DLD1 (cell line): Measurements from ENCODE around the gene PODXL.
"Not testable (repeated sequence)": the region's sequence is repeated elsewhere in the genome, so short reads cannot be mapped to it uniquely, and the experiment has no call there.

ENCODE experiments used
- in situ Hi-C: cut with HindIII; loops from 2 replicates; pipeline ENCODE4 v1.10.0; 2017; ENCODE audit warnings: low sequenced_read_pairs

The PODXL gene

DNA sequence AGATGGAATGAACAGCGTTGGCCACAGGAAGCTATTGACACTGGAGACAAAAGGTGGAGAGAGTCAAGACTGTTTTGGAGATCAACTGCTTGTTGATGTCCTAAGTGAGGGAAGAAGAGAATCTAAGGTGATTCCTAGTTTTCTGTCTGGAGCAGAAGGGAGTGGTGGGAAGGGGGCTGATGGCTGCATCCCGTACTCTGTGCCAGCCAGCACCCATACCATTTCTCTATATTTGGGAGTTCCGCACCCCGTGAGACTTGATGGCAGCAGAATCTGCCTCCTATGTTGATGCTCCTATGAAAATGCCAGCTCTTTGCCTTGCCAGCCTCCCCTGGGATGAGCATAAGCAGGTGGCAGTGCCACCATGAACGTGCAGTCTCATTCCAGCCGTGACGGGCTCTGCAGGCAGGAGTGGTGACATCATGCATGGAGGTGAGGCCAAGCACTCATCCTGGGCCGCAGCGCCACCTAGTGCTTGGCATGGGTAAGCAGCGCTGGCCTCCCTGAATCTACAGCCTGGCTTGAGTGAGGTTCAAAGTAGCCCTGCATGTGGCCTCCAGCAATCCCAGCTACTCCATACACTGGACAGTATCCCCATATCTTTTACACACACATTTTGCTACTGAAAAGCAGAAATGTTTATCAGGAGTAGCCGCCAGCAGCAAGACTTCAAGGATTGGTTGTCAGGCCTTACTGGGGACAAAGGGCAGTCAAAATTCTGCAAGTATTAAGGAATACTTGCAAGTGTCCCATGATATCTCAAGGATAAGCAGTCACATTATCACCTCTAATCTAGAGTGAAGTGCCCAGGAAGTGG, 43.0 kb downstream of the PODXL start:
- in situ Hi-C loops, result no loop called here

DNA sequence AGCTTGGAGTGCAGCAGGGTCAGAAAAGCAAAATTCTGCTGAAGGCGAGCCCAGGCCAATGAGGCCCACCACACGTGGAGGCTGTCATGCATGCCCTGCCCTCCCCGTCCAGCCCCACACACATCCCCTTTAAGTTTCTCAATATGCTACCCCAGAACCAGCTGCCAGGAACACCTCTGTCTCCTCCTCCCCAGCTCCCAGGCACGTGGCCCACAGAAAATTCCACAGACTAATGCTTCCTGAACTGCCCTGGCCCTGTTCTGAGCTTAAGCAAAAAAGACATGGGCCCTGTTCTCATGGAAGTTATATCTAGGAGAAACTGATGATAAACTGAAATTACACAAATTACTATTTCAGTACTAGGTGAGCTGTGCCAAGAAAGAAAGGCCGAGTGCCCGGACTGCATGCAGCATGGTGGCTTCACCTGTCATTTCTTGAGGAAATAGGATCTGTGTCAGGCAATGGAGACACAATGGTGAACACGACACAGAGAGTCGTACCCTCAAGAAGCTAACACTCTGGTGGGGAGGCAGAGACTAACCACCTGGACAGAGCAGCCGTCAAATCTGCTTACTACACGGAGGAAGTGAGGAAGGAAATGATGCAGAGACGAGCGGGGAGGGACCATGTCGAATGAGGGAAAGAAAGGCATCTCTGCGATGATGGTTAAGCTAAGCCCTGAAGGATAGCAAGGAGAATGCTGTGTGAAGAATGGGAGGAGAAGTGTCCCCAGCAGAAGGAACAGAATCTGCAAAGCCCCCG, 44.5 kb downstream of the PODXL start:
- in situ Hi-C loops, result no loop called here

DNA sequence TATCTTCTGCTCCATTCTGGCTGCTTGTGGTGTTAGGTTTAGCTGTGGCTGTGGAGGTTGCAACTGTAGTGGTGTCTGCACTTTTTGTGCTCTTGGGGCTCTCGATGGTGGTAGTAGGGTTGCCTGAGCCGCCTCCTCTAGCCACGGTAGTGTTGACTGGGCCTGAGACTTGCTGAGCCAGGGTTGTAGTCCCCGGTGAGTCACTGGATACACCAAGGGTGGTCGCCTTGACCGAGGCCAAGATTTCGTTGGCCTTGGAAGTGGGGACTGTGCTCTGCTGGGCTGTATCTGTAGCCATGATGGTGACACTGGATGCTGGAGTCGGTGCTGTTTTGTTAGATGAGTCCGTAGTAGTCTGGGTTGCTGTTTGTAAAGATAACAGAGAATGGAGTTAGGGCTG, 45.4 kb downstream of the PODXL start:
- in situ Hi-C loops, result no loop called here

DNA sequence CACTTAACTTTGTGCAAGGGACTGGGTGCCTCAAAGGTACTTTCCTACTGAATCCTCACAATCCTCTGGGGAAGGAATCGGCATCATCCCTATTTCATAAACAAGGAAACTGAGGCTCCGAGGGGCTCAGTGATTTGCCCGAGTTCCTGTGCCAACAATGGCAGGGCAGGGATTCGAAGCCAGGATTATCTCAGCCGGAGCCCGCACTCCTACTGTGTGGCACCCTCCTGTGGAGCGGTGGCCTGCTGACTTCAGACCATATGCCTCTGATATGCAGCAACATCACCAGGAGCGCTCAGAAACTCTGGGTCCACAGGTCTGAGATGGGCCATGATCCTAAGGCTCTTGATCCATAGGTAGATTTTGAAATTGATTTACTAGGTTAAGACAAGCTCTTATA, 46.6 kb downstream of the PODXL start:
- in situ Hi-C loops, result no loop called here

DNA sequence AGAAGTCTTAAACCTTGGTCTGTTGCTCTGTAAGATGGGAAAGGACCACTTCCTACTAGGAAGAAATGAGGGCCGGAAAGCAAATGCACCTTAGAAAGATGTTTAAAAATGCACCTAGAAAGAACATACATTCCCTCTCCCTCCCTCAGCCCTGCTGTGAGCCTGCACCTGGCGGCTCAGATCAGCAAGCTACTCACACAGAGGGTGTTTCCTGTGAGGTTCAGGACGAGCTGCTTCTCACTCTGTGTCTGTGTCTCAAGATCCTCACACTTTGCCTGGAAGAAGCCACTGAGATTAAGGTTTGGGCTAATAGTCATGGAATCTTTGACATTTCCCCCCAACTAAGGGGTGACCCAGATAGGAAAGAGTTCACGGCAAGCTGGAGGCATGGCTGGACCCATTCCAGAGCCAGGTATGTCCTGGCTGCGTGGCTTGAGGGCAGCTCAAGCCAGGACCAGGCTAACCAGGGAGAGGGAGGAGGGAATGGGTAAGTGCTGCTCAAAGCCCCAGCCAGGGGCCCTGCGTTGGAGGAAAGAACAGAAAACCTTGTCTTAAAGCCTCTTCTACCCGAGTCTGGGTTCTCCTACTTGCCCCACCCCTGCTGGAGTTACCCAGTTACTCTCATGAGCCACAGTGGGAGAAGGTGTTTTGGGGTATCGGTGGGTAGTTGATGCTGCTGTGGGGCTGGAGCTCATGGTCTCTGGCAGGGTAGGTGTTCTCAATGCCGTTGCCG, 47.5 kb downstream of the PODXL start:
- in situ Hi-C loops, result no loop called here

DNA sequence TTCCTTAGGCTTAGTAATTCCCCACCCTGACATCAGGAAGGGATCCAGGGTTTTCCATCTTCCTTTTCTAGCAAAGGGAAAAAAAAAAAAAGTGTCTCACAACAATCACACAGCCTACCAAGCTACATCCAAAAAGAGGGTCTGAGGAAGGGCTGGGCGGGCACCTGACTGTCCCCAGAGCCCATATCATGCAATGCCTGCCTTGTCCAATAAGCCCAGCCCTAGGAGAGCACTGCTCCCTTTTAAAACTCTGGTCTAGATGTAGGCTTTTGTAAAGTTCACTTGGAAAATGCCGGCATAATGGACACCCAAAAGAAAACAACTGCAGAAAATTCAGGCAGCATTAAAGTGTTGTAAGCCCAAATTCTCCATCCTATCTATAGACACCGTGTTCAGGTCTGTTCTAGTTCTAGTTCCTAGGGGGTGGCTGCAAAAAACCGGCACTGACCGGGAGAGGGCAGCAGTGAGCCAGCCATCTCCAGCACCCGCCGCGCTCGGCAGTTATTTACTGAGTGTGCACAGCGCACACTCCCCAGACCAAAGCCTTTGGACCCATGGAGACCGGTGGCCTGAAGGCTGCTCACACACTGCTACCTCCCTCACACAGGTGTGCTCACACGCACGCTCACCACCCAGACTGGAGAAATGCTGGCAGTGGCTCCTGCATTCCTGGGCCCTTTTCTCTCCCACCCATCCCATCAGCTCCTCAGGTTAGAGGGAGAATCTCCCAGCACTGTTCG, 48.7 kb downstream of the PODXL start:
- in situ Hi-C loops, result no loop called here

DNA sequence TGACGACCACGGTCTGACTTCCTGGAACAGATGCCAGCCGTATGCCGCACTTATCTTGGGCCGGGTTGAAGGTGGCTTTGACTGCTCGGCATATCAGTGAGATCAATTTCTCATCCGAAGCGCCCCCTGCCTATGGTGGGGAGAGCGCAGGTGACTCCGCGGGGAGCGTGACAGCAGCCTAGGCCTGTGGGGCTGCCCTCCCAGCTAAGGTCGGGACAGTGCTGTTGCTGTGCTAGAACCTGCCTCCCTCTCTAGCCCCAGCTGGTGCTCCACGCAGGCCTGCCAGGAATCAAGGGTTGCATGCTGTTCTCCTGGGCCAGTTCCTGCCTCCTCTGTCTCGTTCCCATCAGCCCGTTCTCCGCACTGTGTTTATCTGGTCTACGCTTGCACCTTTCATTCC, 49.8 kb downstream of the PODXL start:
- in situ Hi-C loops, result no loop called here

DNA sequence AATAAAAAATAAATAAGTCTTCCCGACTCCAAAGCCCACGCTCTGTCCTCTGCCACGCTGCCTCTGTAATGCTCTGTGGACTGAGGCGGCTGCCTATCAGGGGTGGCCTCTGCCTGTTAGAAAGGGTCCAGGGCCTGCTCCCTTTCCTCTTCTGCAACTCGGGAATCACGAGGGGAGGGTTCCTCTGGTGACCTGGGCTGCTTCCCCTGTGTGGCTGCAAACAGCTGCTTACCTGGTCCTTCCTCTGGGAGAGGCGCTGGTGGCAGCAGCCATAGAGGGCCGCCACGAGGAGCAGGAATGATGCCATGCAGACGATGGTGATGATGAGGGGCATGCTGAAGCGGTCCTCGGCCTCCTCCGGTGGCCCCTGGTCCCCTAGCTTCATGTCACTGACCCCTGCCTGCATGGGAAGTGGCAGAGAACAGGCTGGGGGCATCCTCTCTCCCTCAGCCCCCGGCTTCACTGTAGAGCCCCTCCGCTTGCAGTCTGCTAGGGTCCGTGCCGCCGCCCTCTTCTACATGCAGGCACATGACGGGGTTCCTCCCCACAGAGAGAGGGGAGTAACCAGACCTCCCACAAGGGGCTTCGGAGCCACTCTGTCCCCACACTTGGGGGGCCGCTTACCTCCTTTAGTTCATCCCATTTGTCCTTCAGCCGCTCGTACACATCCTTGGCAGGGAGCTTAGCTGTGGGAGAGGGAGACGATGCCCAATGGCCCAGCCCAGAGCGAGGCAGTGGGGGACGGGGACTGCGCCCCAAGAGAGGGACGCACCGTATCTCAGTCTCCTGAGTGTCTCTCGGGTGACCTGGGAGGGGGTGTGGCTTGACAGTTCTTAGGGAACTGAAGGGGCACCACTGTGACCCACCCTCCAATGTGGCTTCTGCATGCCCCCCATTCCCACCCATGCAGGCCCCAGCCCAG, 50.5 kb downstream of the PODXL start:
- in situ Hi-C loops, result no loop called here

DNA sequence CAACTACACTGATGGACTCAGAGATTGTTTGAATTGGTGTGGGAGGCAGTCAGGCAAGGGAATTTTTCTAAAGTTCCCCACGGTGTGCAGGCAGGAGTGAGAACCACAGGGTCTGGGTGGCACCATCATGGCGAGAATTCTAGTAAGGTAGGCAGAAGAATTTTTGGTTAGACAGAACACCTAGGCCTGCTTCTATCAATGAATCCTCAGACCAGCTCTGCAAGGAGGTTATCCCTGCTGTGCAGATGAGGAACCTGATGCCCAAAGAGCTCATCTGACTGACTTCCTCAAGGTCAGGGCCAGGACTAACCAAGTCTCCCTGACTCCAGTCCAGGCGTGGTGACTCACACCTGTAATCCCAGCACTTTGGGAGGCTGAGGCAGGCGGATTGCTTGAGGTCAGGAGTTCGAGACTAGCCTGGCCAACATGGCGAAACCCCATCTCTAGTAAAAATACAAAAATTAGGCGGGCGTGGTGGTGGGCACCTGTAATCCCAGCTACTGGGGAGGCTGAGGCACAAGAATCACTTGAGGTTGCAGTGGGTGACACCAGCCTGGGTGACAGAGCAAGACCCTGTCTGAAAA, 51.3 kb downstream of the PODXL start:
- in situ Hi-C loops, result not testable (repeated sequence)

DNA sequence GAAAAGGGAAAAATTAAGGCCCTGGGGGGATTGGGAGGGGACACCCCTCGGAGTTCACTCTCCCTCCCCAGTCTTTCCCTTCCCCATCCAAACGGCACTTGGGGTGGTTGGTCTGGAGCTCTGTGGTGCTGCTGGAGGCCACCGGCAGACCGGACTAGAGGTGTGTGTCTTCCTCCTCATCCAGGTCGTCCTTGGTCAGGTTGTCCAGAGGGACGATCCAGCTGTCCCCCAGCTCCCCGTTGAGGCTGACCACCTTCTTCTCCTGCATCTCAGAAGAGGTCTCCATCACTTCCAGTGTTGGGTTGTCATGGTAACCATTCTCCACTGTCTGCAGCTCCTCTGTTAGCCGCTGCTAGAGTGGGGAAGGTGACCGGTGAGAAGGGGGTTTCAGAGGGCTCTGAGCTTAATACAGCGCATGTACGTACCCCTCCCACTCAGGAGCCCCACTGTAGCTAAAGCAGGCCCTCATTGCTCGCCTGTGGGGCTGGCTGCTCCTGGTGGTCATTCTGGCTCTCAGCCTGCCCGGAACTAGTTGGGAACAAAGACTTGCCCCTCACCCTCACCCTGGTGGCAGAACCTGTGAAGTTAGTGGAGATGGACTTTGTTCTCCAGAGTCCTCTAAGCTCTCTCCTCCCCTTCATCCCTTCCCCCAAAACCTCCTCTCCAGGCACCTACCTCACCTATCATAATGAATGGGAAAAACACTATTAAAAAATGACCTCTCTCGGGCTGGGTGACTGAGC, 52.1 kb downstream of the PODXL start:
- in situ Hi-C loops, result no loop called here

DNA sequence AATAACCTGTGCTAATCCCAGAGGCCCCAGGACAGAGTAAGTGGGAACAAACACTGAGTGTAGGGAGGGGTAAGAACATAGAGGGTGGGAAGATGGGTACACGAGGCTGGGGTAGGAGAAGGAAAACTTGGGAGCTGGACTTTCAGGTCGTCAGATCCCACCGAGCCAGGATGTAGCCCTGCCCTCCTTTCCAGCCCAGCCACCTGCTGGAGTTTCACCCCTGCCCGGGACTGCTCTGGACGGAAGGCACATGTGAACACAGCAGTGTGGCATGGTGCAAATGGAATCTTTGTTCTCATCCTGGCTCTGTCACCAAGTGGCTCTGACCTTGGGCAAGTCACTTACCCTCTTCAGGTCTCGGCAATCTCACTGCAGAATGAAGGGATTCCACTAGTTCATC, 52.8 kb downstream of the PODXL start:
- in situ Hi-C loops, result no loop called here

DNA sequence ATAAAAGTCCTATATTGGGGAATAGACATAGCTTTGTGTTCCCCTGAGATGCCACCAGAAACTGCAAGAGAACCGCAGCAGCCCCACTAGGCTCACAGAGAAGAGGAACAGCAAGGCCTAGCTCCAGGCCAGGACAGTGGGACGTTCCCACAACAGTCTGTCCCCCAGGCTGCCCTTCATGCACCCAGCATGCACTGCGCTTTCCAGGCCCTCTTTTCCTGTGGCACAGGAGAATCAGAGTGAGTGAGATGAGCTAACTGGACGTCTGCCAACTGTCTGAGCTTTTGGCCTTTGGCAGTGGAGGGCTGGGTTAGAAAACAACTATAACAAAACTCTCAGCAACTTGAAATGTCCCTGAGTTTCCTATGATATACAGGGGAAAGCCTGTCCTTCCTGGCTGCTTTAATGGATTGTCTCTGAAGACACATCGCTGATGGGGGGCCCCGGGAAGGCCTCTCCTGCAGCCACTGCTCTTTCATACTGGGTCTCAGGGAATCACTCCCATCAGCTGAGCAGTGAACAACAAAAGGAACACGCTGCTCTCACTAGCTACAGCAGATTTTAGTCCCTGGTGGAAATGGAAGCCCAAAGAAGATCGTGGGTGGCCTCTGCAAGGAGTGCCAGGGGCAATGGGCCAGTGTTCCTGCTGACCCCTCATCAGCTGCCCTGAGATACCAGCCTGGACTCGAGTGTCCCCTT, 53.5 kb downstream of the PODXL start:
- in situ Hi-C loops, result no loop called here

DNA sequence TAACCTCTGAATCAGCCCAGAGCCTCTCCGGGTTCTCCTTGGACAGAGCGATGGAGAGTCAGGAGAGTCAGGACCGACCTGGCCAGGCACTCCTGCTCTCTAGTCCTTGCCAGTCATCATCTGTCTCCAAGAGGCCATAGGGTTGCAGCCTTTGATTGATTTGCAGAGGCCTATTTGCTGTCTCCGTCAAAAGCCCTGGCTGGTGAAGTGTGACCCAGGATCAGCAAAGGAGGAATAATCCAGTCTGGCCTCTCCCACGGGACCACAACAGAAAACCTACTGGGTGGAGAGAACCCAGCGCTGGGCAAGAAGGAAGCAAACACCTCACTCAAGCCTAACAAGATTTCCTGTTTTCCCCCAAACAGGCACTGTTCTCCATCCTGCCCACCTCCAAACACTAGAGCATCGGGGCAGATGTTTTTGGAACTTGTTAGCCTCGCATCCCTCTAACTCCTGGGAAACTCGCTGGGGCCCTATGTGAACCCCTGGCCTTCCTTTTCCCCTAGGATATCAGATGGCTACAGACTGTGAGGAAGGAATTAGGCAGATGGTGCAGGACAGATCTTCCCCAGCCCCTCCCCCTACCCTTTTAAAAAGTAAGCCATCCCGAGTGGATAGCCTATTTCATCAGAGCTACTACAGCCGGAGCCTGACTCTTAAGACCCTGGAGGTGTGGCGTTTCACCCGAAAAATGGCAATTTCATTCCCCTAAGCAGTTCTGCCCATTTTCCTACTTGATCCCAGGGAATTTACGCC, 54.3 kb downstream of the PODXL start:
- in situ Hi-C loops, result no loop called here

DNA sequence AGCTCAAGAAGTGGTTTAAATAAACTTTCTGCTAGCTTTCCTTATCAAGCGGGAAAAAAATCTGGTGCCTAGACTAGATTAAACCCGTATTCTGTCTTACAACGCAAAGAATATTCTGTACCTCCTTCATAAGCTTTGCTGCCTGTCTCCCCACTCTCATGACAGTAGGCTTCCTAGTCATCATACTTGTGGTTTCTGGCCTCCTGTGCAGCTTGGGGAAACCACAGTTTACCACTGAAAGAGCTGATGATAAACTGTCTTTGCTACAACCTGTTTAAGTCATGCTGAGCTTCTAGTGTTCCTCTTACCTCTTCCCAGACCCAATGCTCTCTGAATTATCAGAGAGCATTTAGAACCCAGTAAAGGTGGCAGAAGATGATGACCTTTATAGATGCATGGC, 55.0 kb downstream of the PODXL start:
- in situ Hi-C loops, result no loop called here

DNA sequence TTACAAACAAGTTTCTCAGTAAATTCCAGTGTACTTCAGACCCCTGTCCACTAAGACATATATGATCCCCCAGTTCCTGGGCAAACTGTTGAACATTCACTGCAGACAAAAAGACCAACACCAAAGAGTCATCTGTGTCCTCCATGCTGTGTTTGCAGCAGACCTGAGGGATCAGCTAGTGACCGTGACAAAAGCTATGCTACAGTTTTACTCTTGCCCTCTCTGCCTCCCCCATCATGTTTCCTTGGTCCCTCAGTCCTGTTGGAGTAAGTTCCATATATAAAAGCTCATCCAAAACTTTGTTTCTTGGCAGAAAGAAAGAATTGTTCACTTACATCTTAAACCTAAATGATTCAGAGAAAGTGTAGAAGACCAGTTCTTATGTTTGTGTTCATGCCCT, 56.1 kb downstream of the PODXL start:
- in situ Hi-C loops, result no loop called here

DNA sequence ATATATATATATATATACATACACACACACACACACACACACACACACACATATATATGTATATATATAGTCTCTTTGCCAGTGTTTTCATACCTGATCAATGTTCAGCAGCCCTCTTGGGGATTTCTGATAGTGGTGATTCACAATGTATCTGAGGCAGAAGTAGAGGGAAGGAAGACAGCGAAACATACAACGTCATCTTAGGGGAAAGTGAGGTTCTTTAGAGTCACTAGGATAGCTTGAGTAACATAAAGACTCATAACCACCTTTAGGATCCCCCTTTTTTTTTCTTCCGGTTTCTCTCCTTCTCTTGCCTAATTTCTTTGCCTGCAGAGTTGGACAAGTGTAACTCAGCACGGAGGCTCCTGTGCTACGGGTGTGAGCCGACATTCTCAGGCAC, 56.6 kb downstream of the PODXL start:
- in situ Hi-C loops, result no loop called here

DNA sequence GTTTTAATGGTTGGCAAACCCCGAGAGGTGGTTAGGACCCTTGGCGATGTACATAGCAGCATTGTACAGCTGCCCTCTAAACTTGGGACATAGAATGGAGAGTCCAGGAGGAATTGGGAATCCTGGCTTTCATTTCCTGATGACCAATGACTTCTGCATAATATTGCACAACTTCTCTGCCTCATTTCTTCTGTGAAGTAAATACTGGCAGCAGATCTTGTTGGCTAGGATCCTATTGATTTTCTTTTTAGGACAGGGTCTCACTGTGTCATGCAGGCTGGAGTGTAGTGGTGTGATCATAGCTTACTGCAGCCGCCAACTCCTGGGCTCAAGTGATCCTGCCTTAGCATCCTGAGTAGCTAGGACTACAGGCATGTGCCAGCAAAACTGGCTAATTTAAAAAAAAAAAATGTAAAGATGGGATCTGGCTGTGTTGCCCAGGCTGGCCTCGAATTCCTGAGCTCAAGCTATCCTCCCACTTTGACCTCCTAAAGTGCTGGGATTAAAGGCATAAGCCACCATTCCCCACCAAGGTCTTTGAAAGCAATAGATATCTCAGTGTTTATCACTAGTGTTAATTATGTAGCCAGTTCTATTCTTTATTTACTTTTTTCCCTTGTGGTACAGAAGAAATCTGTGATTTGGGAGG, 58.1 kb downstream of the PODXL start:
- in situ Hi-C loops, result no loop called here
